ENCODE data around the gene PDE4D.

GRCh38 chr5:58985311-58985710 is 908.2 kb downstream of the PDE4D start:
- TF ChIP-seq POLR2A (IDR thresholded peaks at IDR 0.05; ENCODE audit: low read depth, low read length): no peak
- TF ChIP-seq TAF1 (IDR thresholded peaks at IDR 0.05; ENCODE audit: borderline replicate concordance, low read depth, low read length): no peak
- no peak for TF ChIP-seq POLR2AphosphoS5 (IDR thresholded peaks at IDR 0.05; ENCODE audit: low read depth, low read length)
